Small intestine (tissue), 7 donors: Measurements from ENCODE around the gene CHSY1. TPM values are rescaled to one million over a fixed set of nuclear protein-coding genes. Genes with fewer than 3 reads are reported as not detected.

ENCODE experiments used
- DNase-seq, 2 donors: peaks; one replicate each; pipeline versions ENCODE4 v3.0.0 to v3.0.0-alpha.2; 2013
- FAIRE-seq: peaks from 2 replicates; lab custom pipeline; 2012; peaks lifted over from hg19 to GRCh38; lab: Jason Lieb, UNC
- H3K27ac ChIP-seq, 3 donors: one replicate each; pipeline ENCODE4 v1.5.1; 2013; ENCODE audit warnings: low read length in 2 of 3, mild to moderate bottlenecking in 2 of 3, control low read depth in 1 of 3, inconsistent platforms in 1 of 3, low read depth in 1 of 3, moderate library complexity in 1 of 3
- H3K27me3 ChIP-seq, 3 donors: one replicate each; pipeline ENCODE4 v1.6.1; 2013; ENCODE audit warnings: low read length in 3 of 3, inconsistent platforms in 1 of 3; ENCODE audit not compliant: control insufficient read depth in 3 of 3, insufficient read depth in 3 of 3
- H3K36me3 ChIP-seq, 3 donors: one replicate each; pipeline ENCODE4 v1.6.1; 2013; ENCODE audit warnings: low read length in 3 of 3, inconsistent platforms in 1 of 3, low read depth in 1 of 3, mild to moderate bottlenecking in 1 of 3, moderate library complexity in 1 of 3; ENCODE audit not compliant: control insufficient read depth in 3 of 3, insufficient read depth in 2 of 3
- H3K4me1 ChIP-seq, 3 donors: one replicate each; pipeline ENCODE4 v1.6.1; 2013; ENCODE audit warnings: low read length in 2 of 3, inconsistent platforms in 1 of 3, low read depth in 1 of 3, mild to moderate bottlenecking in 1 of 3, moderate library complexity in 1 of 3; ENCODE audit not compliant: control insufficient read depth in 3 of 3, insufficient read depth in 2 of 3
- H3K4me3 ChIP-seq, 3 donors: one replicate each; pipeline ENCODE4 v1.5.1; 2013; ENCODE audit warnings: low read length in 3 of 3, control low read depth in 1 of 3, inconsistent platforms in 1 of 3, low read depth in 1 of 3, mild to moderate bottlenecking in 1 of 3, moderate library complexity in 1 of 3
- H3K9me3 ChIP-seq, 2 donors: one replicate each; pipeline ENCODE4 v1.6.1; 2013; ENCODE audit warnings: low read depth in 1 of 2, low read length in 1 of 2; ENCODE audit not compliant: control insufficient read depth in 2 of 2, insufficient read depth in 1 of 2
- WGBS, 3 donors: extraction: QIAGEN DNeasy Blood & Tissue Kit; methylation state at CpG; one replicate each; pipeline ENCODE4 v1.1.7; 2013; 5-methylcytosine and 5-hydroxymethylcytosine counted together
- polyA plus RNA-seq, 4 donors: library from polyadenylated mRNA; stranded (reverse) in 3 of 4; unstranded in 1 of 4; fragments of 200-250 nt in 3 of 4; fragments of 120-200 nt in 1 of 4; gene quantifications; one replicate each; pipeline versions ENCODE4 v1.2.1 to v1.2.3, GENCODE V29; 2013
- donor health status: healthy with polysubstance abuse.
- donor health status: control.
- donor health status: control.
- donor health status: Bipolar disorder and iron deficiency.
- donor health status: healthy.

The CHSY1 gene
- polyA plus RNA-seq, 4 donors, result 1.6 to 13.1 (median 6.0) TPM

DNA sequence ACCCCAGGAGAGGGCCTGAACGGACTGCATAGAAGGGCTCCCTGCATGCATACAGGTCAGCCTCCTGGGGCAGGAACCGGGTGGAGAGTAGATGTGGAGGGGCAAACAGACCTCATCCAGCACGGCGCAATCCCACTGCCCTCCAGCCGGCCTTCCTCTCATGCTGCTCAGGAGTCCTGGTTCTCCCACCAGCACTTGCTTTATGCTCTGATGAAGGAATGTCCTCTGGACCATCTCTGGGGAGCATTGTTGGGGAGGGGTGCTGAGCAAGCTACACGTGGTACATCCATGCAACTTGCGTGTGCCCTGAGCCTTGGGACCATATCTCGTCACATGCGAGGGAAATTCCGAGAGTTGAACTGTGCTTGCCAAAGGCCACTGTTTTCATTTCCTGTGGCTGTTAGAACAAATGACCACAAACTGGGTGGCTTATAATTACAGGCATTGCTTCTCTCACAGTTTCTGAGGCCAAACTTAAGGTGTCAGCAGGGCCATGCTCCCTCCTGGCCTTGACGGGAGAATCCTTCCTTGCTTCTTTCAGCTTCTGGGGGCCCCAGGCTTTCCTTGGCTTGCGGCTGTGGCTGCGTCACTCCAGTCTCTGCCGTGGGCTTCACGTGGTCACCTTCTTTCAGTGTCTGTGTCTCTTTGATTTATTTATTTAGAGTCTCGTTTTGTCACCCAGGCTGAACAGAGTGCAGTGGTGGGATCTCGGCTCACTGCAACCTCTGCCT, 13.2 kb upstream of the CHSY1 start:
- Histone ChIP-seq H3K4me1 (peaks cover 0 to 3% (median 0%) of the 10 kb centered on the region in 3 donors), H3K9me3 (no peaks in the 10 kb centered on the region), H3K4me3 (no peak overlapping the region), H3K36me3 (peaks cover 0 to 12% (median 2%) of the 10 kb centered on the region in 3 donors), H3K27me3 (no peaks in the 10 kb centered on the region), H3K27ac (peak overlapping the region in 1 of 3 donors; percentile 33)
- FAIRE-seq (no peak), DNase-seq (no peak)
- WGBS, 3 donors, result 82 to 87% (median 86%) methylated on average over 17 of the region's 17 CpGs

DNA sequence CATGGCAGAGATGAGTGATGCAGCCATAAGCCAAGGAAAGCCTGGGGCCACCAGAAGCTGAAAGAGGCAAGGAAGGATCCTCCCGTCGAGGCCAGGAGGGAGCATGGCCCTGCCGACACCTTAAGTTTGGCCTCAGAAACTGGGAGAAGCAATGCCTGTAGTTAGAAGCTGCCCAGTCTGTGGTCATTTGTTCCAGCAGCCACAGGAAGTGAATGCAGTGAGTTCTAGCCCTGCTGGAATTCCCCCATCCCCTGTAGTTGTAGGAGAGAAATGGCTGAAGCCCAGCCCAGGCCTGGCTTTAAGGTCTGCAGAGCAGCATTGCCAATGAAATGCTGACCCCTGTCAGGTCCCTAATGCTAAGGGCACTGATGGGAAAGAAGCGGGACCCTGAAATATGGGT, 12.2 kb upstream of the CHSY1 start:
- Histone ChIP-seq H3K4me3 (no peak overlapping the region), H3K36me3 (peaks cover 0 to 1% (median 0%) of the 10 kb centered on the region in 3 donors), H3K27me3 (no peaks in the 10 kb centered on the region), H3K9me3 (no peaks in the 10 kb centered on the region), H3K27ac (peak overlapping the region in 1 of 3 donors; percentile 17), H3K4me1 (peaks cover 0 to 3% (median 0%) of the 10 kb centered on the region in 3 donors)
- 85 to 98% (median 87%) methylated on average over 4 of the region's 4 CpGs for WGBS, 3 donors
- DNase-seq, result no peak
- no peak for FAIRE-seq

DNA sequence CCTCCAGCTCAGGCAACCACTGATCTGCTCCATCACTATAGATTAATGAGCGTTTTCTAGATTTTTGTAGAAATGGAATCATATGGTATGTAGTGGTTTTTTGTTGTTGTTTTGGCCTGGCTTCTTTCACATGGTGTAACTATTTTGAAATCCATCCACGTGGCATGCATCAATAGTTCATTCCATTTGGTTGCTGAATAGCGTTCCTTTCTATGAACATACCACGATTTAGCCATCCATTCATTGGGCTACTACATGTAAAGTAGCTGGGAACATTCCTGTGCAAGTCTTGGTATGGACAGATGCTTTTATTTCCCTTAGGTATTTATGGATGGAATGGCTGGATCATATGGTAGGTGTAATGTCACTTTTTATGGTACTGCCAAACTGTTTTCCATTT, 10.7 kb upstream of the CHSY1 start:
- H3K4me1 ChIP-seq, result peaks cover 0 to 3% (median 3%) of the 10 kb centered on the region in 3 donors
- no peak overlapping the region for H3K27ac ChIP-seq
- 79 to 87% (median 83%) methylated on average over 4 of the region's 4 CpGs for WGBS, 3 donors
- no peaks in the 10 kb centered on the region for H3K27me3 ChIP-seq
- FAIRE-seq (no peak), DNase-seq (no peak)
- H3K4me3 ChIP-seq, result no peak overlapping the region
- no peaks in the 10 kb centered on the region for H3K36me3 ChIP-seq
- no peaks in the 10 kb centered on the region for H3K9me3 ChIP-seq

DNA sequence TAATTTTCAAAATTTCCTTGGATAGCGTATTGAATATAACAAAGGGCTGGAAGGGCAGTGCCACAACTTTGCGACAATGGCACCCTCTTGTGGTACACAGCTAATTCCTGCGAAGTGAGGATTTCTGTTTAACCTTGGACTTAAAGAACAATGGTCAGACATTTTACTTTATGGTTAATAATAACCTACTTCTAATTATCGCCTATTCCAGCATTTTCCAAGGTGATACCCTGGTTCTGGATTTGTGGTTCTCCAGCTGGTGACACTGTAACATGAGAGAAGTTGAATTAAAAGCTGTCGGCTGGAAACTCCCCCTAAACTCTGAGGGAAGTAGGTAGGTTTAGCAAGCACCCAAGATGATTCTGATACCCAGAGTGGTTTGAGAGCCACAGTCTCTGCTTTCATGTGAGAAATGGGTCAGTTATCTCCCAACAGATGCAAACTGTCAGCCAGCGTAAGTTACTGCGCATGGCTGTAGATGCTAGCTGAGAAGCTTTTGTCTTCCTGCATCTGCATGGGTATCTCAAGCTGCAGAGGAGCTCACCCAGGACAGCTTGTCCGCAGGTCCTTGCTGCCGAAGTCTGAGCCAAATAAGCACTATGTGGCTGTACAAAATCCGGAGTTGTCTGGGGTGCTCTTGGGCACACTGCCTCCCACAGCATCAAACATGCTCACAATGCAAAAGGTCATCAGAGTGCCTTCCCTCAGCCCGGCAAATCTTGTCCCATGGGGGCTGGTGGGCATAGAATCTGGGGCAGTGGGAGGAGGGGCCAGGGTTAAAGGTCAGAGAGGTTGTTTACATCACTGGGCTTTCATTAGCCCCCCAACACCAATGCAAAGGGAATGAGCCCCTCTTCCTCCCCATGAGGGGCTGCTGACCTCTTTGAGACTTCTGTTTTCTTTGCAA, 6.6 kb upstream of the CHSY1 start:
- WGBS, 3 donors, result 21 to 34% (median 28%) methylated on average over 11 of the region's 11 CpGs
- Histone ChIP-seq H3K36me3 (no peaks in the 10 kb centered on the region), H3K9me3 (no peaks in the 10 kb centered on the region), H3K4me3 (no peak overlapping the region), H3K27me3 (no peaks in the 10 kb centered on the region), H3K4me1 (peaks cover 0 to 13% (median 3%) of the 10 kb centered on the region in 3 donors), H3K27ac (no peak overlapping the region)
- FAIRE-seq (no peak), DNase-seq (peak; percentile 79 to 82)

DNA sequence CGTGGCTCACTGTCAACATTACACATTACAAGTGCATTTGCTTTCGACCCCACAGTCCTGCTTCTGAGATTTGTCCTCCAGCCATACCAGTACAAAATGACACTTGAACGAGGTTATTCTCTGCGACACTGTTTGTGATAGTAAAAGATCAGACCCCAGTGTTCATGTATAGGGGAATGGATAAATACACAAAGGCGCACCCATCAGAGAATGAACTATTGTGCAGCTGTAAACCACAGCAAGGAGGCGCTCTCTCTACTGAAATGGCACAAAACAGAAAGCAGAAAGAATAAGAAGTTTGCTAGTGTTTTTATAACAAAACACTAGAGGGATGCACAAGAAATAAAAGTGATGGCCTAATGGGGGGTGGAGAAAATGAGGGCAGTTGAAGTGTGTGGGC, 4.9 kb upstream of the CHSY1 start:
- FAIRE-seq, result no peak
- Histone ChIP-seq H3K4me3 (no peak overlapping the region), H3K27me3 (no peaks in the 10 kb centered on the region), H3K9me3 (no peaks in the 10 kb centered on the region), H3K36me3 (no peaks in the 10 kb centered on the region), H3K4me1 (peaks cover 3 to 17% (median 5%) of the 10 kb centered on the region in 3 donors), H3K27ac (no peak overlapping the region)
- WGBS, 3 donors, result 63 to 83% (median 77%) methylated on average over 6 of the region's 6 CpGs
- DNase-seq, result no peak

DNA sequence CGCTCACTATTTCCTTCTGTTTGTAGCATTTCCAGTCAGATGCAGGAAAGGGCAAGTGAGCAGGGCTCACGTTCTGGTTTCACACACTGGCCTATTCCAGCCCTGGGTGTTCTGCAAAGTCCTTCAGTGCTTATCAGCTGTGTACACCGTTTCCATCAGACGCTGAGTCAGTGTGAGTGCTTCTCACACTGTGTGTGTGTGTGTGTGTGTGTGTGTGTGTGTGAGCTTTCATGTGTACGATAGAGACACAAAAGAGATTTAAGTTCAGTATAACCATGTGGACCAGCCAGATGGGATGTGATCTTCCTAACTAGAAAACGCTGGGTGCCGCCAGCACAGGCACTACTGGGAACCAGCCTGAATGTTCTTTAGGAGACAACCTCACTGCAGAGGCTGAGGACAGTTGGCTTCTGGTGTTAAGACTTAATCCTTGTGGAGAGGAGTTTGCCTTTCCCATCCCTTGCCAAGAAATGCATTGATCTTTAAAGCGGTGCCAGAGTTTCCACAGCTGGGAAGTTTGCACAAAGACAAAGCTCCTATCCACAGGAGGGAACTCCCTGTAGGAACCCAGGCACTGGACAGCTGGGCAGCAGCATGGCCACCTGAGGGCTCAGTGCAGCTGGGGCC, 3.9 kb upstream of the CHSY1 start:
- peaks cover 3 to 17% (median 5%) of the 10 kb centered on the region in 3 donors for H3K4me1 ChIP-seq
- no peaks in the 10 kb centered on the region for H3K27me3 ChIP-seq
- FAIRE-seq (no peak), DNase-seq (peak in 1 of 2 donors; percentile 54)
- 43 to 50% (median 44%) methylated on average over 8 of the region's 8 CpGs for WGBS, 3 donors
- H3K36me3 ChIP-seq, result no peaks in the 10 kb centered on the region
- H3K4me3 ChIP-seq, result no peak overlapping the region
- H3K27ac ChIP-seq, result no peak overlapping the region
- no peaks in the 10 kb centered on the region for H3K9me3 ChIP-seq

DNA sequence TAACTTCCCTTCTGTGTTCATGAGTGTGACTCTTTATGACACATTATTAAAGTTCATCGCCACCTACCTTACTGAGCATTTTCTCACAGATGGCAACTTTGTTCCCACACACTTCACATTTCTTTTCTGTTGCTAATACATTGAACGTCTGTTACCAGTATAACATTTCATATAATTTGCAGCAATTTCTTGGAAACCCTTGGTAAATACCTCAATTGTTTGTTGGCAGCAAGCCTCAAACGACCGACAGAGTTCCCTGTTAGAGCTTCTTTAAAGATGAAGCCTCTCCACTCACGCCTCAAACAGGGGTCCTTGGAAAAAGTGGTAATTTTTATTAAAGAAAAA, 3.2 kb upstream of the CHSY1 start:
- Histone ChIP-seq H3K27me3 (no peaks in the 10 kb centered on the region), H3K27ac (no peak overlapping the region), H3K4me3 (no peak overlapping the region), H3K36me3 (no peaks in the 10 kb centered on the region), H3K9me3 (no peaks in the 10 kb centered on the region), H3K4me1 (peaks cover 3 to 17% (median 10%) of the 10 kb centered on the region in 3 donors)
- DNase-seq, result no peak
- FAIRE-seq, result no peak
- WGBS, 3 donors, result 61 to 71% (median 65%) methylated on average over 5 of the region's 5 CpGs
